ENCODE measurements around the gene CLSTN2.

DNA sequence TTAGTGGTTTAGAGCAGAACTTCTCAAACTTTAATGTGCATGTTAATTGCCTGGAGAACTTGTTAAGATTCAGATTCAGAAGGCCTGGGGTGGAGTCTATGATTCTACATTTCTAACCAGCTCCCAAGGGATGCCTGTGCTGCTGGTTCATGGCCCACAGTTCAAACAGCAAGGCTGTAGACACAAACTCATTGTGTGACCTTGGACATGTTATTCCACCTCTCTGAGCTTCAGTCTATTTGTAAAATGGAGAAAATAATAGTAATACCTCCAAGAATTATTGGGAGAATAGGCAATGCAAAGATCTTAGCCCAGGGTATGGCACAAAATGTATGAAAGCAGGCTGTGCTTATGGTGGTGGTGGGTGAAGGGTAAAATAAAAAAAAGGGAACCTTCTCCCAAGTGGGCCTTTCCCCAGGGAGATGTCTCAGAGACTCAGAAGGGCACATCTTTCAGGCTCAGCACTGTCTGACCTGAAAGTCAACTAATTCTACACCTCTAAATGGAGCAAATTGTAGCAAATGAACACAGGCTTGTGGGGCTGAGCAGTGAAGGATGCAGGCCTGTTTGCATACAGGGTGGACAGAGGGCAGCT lies 566.9 kb downstream of the CLSTN2 start:
- TF ChIP-seq TAF1 (IDR thresholded peaks at IDR 0.05; ENCODE audit: borderline replicate concordance, insufficient read depth, low read length) (no peak), SIN3A (IDR thresholded peaks at IDR 0.05; ENCODE audit: borderline replicate concordance, insufficient read depth, low read length) (no peak), FOXP2 (optimal IDR thresholded peaks at IDR 0.05; ENCODE audit: borderline replicate concordance, extremely low read depth, extremely low read length, insufficient read depth) (no peak)
- TF ChIP-seq, protein P1, sequence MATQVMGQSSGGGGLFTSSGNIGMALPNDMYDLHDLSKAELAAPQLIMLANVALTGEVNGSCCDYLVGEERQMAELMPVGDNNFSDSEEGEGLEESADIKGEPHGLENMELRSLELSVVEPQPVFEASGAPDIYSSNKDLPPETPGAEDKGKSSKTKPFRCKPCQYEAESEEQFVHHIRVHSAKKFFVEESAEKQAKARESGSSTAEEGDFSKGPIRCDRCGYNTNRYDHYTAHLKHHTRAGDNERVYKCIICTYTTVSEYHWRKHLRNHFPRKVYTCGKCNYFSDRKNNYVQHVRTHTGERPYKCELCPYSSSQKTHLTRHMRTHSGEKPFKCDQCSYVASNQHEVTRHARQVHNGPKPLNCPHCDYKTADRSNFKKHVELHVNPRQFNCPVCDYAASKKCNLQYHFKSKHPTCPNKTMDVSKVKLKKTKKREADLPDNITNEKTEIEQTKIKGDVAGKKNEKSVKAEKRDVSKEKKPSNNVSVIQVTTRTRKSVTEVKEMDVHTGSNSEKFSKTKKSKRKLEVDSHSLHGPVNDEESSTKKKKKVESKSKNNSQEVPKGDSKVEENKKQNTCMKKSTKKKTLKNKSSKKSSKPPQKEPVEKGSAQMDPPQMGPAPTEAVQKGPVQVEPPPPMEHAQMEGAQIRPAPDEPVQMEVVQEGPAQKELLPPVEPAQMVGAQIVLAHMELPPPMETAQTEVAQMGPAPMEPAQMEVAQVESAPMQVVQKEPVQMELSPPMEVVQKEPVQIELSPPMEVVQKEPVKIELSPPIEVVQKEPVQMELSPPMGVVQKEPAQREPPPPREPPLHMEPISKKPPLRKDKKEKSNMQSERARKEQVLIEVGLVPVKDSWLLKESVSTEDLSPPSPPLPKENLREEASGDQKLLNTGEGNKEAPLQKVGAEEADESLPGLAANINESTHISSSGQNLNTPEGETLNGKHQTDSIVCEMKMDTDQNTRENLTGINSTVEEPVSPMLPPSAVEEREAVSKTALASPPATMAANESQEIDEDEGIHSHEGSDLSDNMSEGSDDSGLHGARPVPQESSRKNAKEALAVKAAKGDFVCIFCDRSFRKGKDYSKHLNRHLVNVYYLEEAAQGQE (IDR thresholded peaks at IDR 0.05; ENCODE audit: insufficient read depth in 1 of 2, low read depth in 2 of 2, low read length in 2 of 2): no peak
